ENCODE measurements around the gene NUP214.

NUP214 gene

GRCh38 chr9:131097126-131097947, 28.0 kb upstream of the NUP214 start (continued):
- TF ChIP-seq ZNF280D (tag by site-specific recombination; IDR thresholded peaks at IDR 0.05) (no peak), ZNF138 (tag by site-specific recombination; IDR thresholded peaks at IDR 0.05; ENCODE audit: borderline replicate concordance) (no peak), PRDM10 (tag by site-specific recombination; IDR thresholded peaks at IDR 0.05) (peak; percentile 50; the same call in 1 of the 2 replicates), ZNF16 (tag by site-specific recombination; IDR thresholded peaks at IDR 0.05; ENCODE audit: low read depth) (no peak), SP2 (tag by site-specific recombination; IDR thresholded peaks at IDR 0.05) (no peak), ZNF174 (tag by site-specific recombination; IDR thresholded peaks at IDR 0.05) (no peak), ZNF350 (tag by site-specific recombination; IDR thresholded peaks at IDR 0.05) (no peak), ZBTB1 (tag by site-specific recombination; IDR thresholded peaks at IDR 0.05) (no peak), ZNF513 (tag by site-specific recombination; IDR thresholded peaks at IDR 0.05) (peak; percentile 52), ZNF132 (tag by site-specific recombination; IDR thresholded peaks at IDR 0.05; ENCODE audit: borderline replicate concordance) (no peak), ZNF433 (tag by site-specific recombination; IDR thresholded peaks at IDR 0.05; ENCODE audit: low read depth) (no peak), AEBP2 (tag by site-specific recombination; IDR thresholded peaks at IDR 0.05; ENCODE audit: borderline replicate concordance) (no peak), ZNF335 (tag by site-specific recombination; conservative IDR thresholded peaks at IDR 0.05) (0 out of 2 replicates have a peak, but pooled peaks have one; percentile 41), ELK4 (IDR thresholded peaks at IDR 0.05; ENCODE audit: borderline replicate concordance, low read depth, low read length) (no peak), ZNF394 (tag by site-specific recombination; IDR thresholded peaks at IDR 0.05; ENCODE audit: borderline replicate concordance) (0 out of 2 replicates have a peak, but pooled peaks have one; percentile 24), ZNF274 (IDR thresholded peaks at IDR 0.05; ENCODE audit: low read length) (no peak), ZNF274 (tag by site-specific recombination; IDR thresholded peaks at IDR 0.05; ENCODE audit: borderline replicate concordance) (no peak), ZBTB20 (tag by site-specific recombination; IDR thresholded peaks at IDR 0.05) (peak; percentile 38), ZNF223 (tag by site-specific recombination; IDR thresholded peaks at IDR 0.05) (no peak), ZNF518A (tag by site-specific recombination; conservative IDR thresholded peaks at IDR 0.05; ENCODE audit: low read depth) (no peak), ZFP3 (tag by site-specific recombination; IDR thresholded peaks at IDR 0.05; ENCODE audit: low read depth) (peak; percentile 60), IKZF3 (tag by site-specific recombination; IDR thresholded peaks at IDR 0.05) (0 out of 2 replicates have a peak, but pooled peaks have one; percentile 50)
